HG03064 (cell line): Measurements from ENCODE around the gene NACAD.

ENCODE experiments used
- ATAC-seq: cut with Tn5 transposase; IDR thresholded peaks from one replicate; pipeline ENCODE4 v1.9.1; 2021; ENCODE audit warnings: low read depth; ENCODE audit not compliant: unreplicated experiment

Gene NACAD

DNA sequence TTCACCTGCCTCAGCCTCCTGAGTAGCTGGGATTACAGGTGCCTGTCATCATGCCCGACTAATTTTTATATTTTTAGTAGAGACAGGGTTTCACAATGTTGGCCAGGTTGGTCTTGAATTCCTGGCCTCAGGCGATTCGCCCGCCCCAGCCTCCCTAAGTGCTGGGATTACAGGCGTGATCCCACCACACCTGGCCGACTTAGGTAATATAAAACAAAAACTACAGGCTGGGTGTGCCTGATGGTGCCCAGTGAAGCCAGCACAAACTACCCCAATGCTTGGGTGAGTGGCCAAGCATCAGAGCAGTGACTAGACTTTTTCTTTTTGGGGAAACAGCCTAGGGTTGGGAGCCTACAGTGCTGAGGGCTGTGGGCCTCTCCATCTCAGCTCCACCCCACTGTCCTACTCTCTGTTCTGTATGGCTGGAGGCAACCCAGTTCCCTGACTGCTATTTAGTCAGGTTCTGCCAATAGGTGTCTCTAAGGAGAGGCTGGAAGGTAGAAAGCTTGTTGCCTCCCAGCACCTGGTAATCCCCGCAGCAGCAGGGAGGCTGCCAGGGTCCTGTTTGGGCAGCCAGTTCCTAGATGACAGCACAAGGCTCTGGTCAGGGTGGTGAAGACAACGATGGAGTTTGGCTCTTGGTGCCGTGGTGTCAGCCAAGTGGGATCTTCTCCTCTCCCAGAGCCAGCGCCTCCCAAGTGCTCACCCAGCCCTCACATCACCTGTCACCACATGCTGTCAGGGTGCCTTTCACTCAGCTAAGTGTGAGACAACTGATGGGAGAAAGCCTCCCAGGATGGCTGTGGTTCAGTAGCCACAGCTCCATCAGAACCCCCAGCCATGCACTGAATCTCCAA lies 10.4 kb upstream of the NACAD start:
- ATAC-seq: no peak

DNA sequence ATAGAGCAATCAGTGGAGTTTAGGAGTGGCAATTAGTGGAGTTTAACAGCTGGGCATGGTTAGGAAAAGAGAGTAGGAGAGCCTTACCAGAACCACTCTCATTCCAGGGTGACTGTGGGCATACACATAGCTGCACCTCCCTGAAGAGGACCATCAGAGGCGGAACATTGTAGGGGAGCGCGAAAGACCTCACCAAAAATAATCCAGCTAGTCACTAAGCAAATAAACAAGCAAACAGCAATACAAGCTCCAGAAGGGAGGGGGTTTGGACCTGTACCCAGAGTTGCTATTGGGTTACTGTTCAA lies 4.1 kb upstream of the NACAD start:
- no peak for ATAC-seq

- no peak for ATAC-seq
Observed at GRCh38 chr7:45092100-45092930, 3.5 kb upstream of the NACAD start.

- ATAC-seq: no peak
Observed at GRCh38 chr7:45089341-45089891, 647 bp upstream of the NACAD start.

DNA sequence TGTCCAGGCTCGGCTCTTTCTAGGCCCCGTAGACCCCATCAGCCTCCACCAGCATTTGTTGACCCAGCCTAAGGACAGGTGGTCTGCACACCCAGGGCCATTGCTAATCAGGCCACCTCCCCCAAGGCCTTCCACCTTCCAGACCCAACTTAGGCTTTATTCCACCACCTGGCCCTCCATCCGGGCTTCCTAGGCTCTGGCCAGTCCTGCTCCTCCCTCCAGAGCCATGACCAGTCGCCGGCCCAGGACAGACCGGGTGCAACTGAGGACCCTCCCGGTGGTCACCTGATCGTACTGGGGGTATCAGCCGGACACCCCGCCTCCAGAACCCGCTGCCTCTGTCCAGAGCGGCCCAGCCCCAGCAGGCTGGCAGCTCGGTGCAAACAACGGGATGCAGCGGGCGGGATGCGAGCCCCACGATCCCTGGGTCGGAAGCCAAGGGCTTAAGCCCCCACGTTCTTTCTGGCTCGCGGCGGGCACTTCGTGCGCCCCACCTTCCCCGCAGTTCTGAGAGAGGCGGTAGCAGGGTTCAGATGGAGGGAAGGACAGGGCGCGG lies 545 bp downstream of the NACAD start:
- no peak for ATAC-seq

DNA sequence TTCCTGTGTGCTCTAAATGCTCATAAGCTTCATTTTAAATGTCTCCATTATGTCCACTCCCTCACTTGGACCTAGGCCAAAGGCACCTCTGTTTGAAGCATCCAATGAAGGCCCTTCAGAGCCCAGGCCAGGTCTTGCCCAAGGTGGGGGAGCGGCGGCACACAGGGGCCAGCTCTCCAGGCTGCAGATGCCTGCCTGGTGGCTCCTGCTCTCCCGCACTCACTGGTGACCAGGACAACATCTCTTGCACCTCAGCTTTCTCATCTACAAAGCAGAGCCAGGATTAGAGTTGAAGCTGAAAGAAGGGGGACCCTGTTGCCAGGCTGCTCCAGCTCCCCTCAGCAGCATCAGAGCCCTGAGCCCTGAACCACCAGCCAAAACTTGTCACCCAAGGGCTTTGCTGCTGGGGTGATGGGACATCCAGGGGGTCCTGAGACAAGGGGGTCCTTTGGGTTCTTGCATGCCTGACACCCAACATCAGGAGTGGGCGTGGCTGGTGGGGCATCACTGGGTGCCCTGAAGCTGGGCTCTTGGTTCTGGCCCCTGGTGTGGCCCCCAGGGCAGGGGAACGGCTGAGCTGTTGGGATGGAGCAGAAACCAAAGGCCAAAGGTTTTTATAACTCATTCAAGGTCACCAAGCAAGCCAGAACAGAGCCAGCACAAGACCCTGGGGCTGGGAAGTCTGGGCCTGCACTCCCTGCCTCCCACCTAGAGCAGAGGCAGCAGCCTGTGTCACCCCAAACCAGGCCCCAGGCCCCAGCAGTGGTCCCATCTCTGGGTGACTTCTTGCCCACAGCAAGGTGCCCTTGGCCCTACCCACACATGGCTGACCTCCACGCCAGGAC lies 1.2 kb downstream of the NACAD start:
- no peak for ATAC-seq

DNA sequence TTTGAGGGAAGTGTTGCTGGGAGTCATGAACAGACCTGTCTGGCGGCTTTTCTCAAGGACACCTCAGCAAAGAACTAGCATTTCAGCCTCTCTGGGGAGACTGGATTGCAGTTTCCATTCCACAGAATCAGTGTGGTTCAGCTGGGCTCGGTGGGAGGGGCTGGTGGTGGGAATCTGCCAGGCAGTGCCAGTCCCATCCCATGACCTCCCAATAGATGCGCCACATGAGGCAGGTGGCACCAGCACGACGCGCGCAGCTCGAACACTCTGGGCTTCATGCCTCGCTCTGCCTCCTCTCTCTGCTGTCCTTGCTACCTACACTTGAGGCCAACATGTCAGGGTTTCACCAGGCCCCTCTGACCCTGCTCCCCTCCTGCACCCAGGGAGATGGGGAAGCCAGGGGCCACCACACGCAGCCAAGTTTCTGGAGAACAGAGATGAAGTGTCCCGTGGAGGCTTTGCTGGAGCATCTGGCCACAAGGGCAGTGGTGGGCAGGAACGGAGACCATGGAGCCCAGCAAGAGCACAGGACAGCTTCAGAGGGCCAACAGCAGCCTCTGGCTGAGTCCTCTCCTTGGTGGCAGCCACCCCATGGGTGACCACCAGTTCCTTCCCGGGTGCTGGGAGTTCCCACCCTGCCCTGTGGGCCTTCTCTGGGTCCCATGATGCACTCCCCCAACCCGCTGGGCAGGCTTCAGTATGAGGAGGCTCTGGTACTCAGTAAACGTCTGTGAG lies 2.3 kb downstream of the NACAD start:
- ATAC-seq: no peak

- no peak for ATAC-seq
Observed at GRCh38 chr7:45085619-45086200, 3.1 kb downstream of the NACAD start.

GRCh38 chr7:45084901-45085618 lies 3.7 kb downstream of the NACAD start:
- no peak for ATAC-seq

GRCh38 chr7:45084336-45084735 lies 4.4 kb downstream of the NACAD start:
- ATAC-seq: no peak

DNA sequence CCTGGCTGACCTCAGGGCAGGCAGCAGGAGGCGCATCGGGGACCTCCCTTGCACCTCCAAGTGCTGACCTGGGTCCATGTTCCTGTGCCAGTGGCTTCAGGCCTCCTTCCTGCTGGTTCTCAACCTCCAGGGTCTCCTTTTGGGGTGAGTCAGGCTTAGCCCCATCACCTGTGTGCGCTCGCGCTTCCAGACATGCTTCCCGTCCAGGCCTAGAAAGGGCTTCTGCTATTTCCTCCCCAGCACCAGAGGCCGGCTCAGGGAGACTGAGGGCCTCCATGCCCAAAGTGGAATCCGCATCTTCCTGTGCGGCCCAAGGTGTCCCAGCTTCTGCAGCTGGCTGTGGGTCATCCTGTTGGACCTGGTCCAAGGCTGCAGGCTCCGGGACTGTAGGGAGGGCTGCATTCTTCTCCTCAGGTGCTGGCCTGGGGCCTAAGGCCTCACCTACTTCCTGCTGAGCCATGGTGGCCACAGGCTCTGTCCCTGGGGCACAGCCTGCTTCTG lies 5.9 kb downstream of the NACAD start:
- ATAC-seq: no peak

DNA sequence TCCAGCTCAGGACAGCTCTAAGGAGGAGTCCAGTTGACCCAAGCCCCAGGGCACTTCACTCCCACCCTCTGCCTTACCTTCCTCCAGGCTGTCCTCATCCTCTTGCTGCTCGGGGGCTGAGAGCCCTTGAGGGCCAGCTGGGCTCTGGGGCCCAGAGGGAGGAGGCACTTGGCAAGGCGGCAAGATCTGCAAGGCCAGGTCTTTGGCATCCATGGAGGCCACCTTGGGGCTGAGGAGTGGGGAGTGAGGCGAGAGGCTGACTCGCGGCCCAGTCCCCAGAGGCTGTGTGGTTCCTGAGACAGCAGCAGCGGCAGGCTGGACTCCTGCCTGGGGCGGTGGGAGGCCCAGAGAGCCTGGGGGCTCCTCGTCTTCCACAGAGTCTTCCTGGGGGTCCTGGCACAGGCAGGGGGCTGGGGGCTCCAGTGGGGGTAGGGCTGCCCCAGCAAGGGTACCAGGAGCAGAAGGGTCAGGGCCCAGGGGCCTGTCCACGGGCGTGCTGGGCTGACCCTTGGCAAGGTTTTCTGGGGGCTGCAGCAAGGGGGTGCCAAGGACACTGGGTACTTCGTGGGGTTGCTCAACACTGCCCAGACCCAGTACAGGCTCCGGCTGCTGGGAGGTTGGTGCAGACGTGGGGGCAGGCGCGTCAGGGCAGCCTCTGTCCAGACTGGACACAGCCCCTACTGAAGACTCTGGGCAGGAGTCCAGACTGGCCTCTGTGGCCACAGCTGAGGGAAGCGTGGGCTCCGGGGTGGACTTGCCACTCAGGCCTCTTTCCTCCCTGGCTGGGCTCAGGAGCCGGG lies 6.5 kb downstream of the NACAD start:
- no peak for ATAC-seq

GRCh38 chr7:45081670-45081974 lies 7.1 kb downstream of the NACAD start:
- no peak for ATAC-seq

DNA sequence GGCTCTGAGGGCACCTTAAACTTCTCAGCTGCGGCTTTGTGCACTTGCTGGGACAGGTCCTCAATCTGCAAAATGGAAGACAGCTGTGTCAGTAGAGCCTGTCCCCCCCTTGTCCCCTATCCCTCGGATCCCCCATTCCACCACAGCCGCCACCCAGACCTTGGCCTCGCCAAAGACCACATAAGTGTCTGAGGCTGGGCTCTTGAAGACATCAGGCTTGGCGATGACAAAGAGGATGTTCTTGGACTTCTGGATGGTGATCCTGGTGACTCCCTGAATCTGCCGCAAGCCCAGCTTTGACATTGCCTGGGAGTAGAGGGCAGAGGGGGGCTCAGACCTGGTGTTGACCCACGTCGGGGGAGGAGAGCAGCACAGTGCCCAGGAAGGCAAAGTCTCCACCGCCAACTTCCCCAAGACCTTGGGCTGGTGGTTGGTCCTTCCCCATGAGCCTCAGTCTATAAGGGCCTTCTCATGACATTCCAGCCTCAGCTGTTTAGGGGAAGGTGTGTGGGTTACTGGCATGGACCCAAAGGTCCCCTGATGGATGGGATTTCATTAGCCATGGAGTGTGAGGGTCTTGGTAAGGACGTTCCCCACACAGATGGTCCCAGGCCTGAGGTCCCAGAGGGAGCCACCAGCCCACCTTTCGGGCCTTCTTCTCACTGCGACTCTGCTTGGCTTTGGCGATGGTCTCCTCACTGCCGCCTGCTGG lies 7.7 kb downstream of the NACAD start:
- ATAC-seq: no peak

GRCh38 chr7:45080265-45080957 lies 8.4 kb downstream of the NACAD start:
- ATAC-seq: no peak

GRCh38 chr7:45078125-45078681 lies 10.6 kb downstream of the NACAD start:
- ATAC-seq: no peak
